ENCODE results near the gene FBXO17. TPM values are rescaled to one million over a fixed set of nuclear protein-coding genes. Genes with fewer than 3 reads are reported as not detected.

FBXO17 gene
- total and polyA plus RNA-seq, 2 experiments from 2014 or later = 41.9 to 49.4 TPM

- Histone ChIP-seq H3K9me3 (ENCODE audit: low read depth) (no peaks in the 10 kb centered on the region), H3K27me3 (no peaks in the 10 kb centered on the region), H3K79me2 (no peaks in the 10 kb centered on the region), H2AFZ (no peak overlapping the region), H4K20me1 (ENCODE audit: insufficient read depth, poor library complexity, severe bottlenecking) (no peaks in the 10 kb centered on the region), H3K27ac (no peak overlapping the region), H3K4me1 (ENCODE audit: insufficient read depth) (no peaks in the 10 kb centered on the region), H3K9me2 (replicated peaks; ENCODE audit: insufficient read depth) (no peaks in the 10 kb centered on the region), H3K4me3 (no peak overlapping the region), H3K4me2 (no peak overlapping the region), H3K36me3 (replicated peaks; ENCODE audit: insufficient read depth, low read depth) (no peaks in the 10 kb centered on the region)
- 96% methylated on average over 6 of the region's 6 CpGs for WGBS (ENCODE audit: low lambda C conversion rate, missing lambda C conversion rate)
- TF ChIP-seq EZH2phosphoT487 (IDR thresholded peaks at IDR 0.05; ENCODE audit: low read depth, severe bottlenecking, unreplicated experiment) = no peak
- TF ChIP-seq EZH2 (IDR thresholded peaks at IDR 0.05; ENCODE audit: borderline replicate concordance) = no peak
- no peak for TF ChIP-seq CTCF (IDR thresholded peaks at IDR 0.05; ENCODE audit: poor library complexity)
- no peak for DNase-seq (ENCODE audit: low spot score)
These were observed 32.6 kb upstream of the FBXO17 start for GRCh38 chr19:39008137-39008536.

GRCh38 chr19:39007096-39007495 is 31.6 kb upstream of the FBXO17 start:
- no peaks in the 10 kb centered on the region for H3K9me3 ChIP-seq (ENCODE audit: low read depth)
- no peak for DNase-seq (ENCODE audit: low spot score)
- no peaks in the 10 kb centered on the region for H3K36me3 ChIP-seq (replicated peaks; ENCODE audit: insufficient read depth, low read depth)
- WGBS (ENCODE audit: low lambda C conversion rate, missing lambda C conversion rate) = 38% methylated on average over 3 of the region's 3 CpGs
- H4K20me1 ChIP-seq (ENCODE audit: insufficient read depth, poor library complexity, severe bottlenecking) = no peaks in the 10 kb centered on the region
- no peaks in the 10 kb centered on the region for H3K9me2 ChIP-seq (replicated peaks; ENCODE audit: insufficient read depth)
- H2AFZ ChIP-seq = no peak overlapping the region
- H3K27ac ChIP-seq = no peak overlapping the region
- no peaks in the 10 kb centered on the region for H3K27me3 ChIP-seq
- H3K4me3 ChIP-seq = no peak overlapping the region
- no peaks in the 10 kb centered on the region for H3K4me1 ChIP-seq (ENCODE audit: insufficient read depth)
- no peak overlapping the region for H3K4me2 ChIP-seq
- TF ChIP-seq CTCF (IDR thresholded peaks at IDR 0.05; ENCODE audit: poor library complexity) = no peak
- no peak for TF ChIP-seq EZH2 (IDR thresholded peaks at IDR 0.05; ENCODE audit: borderline replicate concordance)
- no peak for TF ChIP-seq EZH2phosphoT487 (IDR thresholded peaks at IDR 0.05; ENCODE audit: low read depth, severe bottlenecking, unreplicated experiment)
- no peaks in the 10 kb centered on the region for H3K79me2 ChIP-seq

GRCh38 chr19:39004403-39004802 is 28.9 kb upstream of the FBXO17 start:
- 81% methylated on average over 9 of the region's 9 CpGs for WGBS (ENCODE audit: low lambda C conversion rate, missing lambda C conversion rate)

More at GRCh38 chr19:39004403-39004802, 28.9 kb upstream of the FBXO17 start:
- no peak overlapping the region for H3K4me3 ChIP-seq
- H3K27ac ChIP-seq = no peak overlapping the region
- no peaks in the 10 kb centered on the region for H3K79me2 ChIP-seq
- H3K9me3 ChIP-seq (ENCODE audit: low read depth) = no peaks in the 10 kb centered on the region
- no peaks in the 10 kb centered on the region for H3K36me3 ChIP-seq (replicated peaks; ENCODE audit: insufficient read depth, low read depth)
- H3K4me1 ChIP-seq (ENCODE audit: insufficient read depth) = no peaks in the 10 kb centered on the region
- no peak overlapping the region for H3K4me2 ChIP-seq
- TF ChIP-seq EZH2phosphoT487 (IDR thresholded peaks at IDR 0.05; ENCODE audit: low read depth, severe bottlenecking, unreplicated experiment) = no peak
- TF ChIP-seq EZH2 (IDR thresholded peaks at IDR 0.05; ENCODE audit: borderline replicate concordance) = no peak
- TF ChIP-seq CTCF (IDR thresholded peaks at IDR 0.05; ENCODE audit: poor library complexity) = no peak
- no peaks in the 10 kb centered on the region for H3K27me3 ChIP-seq
- H2AFZ ChIP-seq = no peak overlapping the region
- no peaks in the 10 kb centered on the region for H3K9me2 ChIP-seq (replicated peaks; ENCODE audit: insufficient read depth)
- H4K20me1 ChIP-seq (ENCODE audit: insufficient read depth, poor library complexity, severe bottlenecking) = no peaks in the 10 kb centered on the region
- no peak for DNase-seq (ENCODE audit: low spot score)
